ENCODE data around the gene TNFRSF19.

TNFRSF19 gene

GRCh38 chr13:23680845-23681669 is 110.8 kb downstream of the TNFRSF19 start:
- no peak for DNase-seq (ENCODE audit: low read depth in 2 of 3, low spot score in 1 of 3)

- DNase-seq (ENCODE audit: low read depth in 2 of 3, low spot score in 1 of 3), result no peak
These were observed 112.9 kb downstream of the TNFRSF19 start for GRCh38 chr13:23683084-23683483.

- no peak for DNase-seq (ENCODE audit: low read depth in 2 of 3, low spot score in 1 of 3)
These were observed 114.4 kb downstream of the TNFRSF19 start for GRCh38 chr13:23684647-23685046.

GRCh38 chr13:23685416-23685815 is 115.2 kb downstream of the TNFRSF19 start:
- no peak for DNase-seq (ENCODE audit: low read depth in 2 of 3, low spot score in 1 of 3)

GRCh38 chr13:23686948-23687347 is 116.7 kb downstream of the TNFRSF19 start:
- DNase-seq (ENCODE audit: low read depth in 2 of 3, low spot score in 1 of 3), result no peak

- no peak for DNase-seq (ENCODE audit: low read depth in 2 of 3, low spot score in 1 of 3)
These were observed 117.4 kb downstream of the TNFRSF19 start for GRCh38 chr13:23687614-23688013.

GRCh38 chr13:23688336-23688735 is 118.1 kb downstream of the TNFRSF19 start:
- DNase-seq (ENCODE audit: low read depth in 2 of 3, low spot score in 1 of 3), result no peak

GRCh38 chr13:23690668-23691067 is 120.5 kb downstream of the TNFRSF19 start:
- DNase-seq (ENCODE audit: low read depth in 2 of 3, low spot score in 1 of 3), result no peak

GRCh38 chr13:23692816-23693215 is 122.6 kb downstream of the TNFRSF19 start:
- DNase-seq (ENCODE audit: low read depth in 2 of 3, low spot score in 1 of 3), result no peak

- DNase-seq (ENCODE audit: low read depth in 2 of 3, low spot score in 1 of 3), result no peak
These were observed 125.0 kb downstream of the TNFRSF19 start for GRCh38 chr13:23695196-23695595.

GRCh38 chr13:23695711-23696464 is 125.7 kb downstream of the TNFRSF19 start:
- peak; percentile 18 to 28 (median 27) for DNase-seq (ENCODE audit: low read depth in 2 of 3, low spot score in 1 of 3)

GRCh38 chr13:23696610-23697009 is 126.4 kb downstream of the TNFRSF19 start:
- no peak for DNase-seq (ENCODE audit: low read depth in 2 of 3, low spot score in 1 of 3)

GRCh38 chr13:23697772-23698313 is 127.6 kb downstream of the TNFRSF19 start:
- no peak for DNase-seq (ENCODE audit: low read depth in 2 of 3, low spot score in 1 of 3)

GRCh38 chr13:23699271-23699670 is 129.1 kb downstream of the TNFRSF19 start:
- no peak for DNase-seq (ENCODE audit: low read depth in 2 of 3, low spot score in 1 of 3)

GRCh38 chr13:23701186-23701585 is 131.0 kb downstream of the TNFRSF19 start:
- DNase-seq (ENCODE audit: low read depth in 2 of 3, low spot score in 1 of 3), result no peak

- no peak for DNase-seq (ENCODE audit: low read depth in 2 of 3, low spot score in 1 of 3)
These were observed 131.4 kb downstream of the TNFRSF19 start for GRCh38 chr13:23701636-23702035.

- DNase-seq (ENCODE audit: low read depth in 2 of 3, low spot score in 1 of 3), result no peak
These were observed 133.1 kb downstream of the TNFRSF19 start for GRCh38 chr13:23703246-23703860.

GRCh38 chr13:23705583-23705982 is 135.4 kb downstream of the TNFRSF19 start:
- no peak for DNase-seq (ENCODE audit: low read depth in 2 of 3, low spot score in 1 of 3)

- DNase-seq (ENCODE audit: low read depth in 2 of 3, low spot score in 1 of 3), result no peak
These were observed 137.5 kb downstream of the TNFRSF19 start for GRCh38 chr13:23707674-23708073.

- no peak for DNase-seq (ENCODE audit: low read depth in 2 of 3, low spot score in 1 of 3)
These were observed 139.3 kb downstream of the TNFRSF19 start for GRCh38 chr13:23709536-23709935.

GRCh38 chr13:23710366-23710765 is 140.2 kb downstream of the TNFRSF19 start:
- no peak for DNase-seq (ENCODE audit: low read depth in 2 of 3, low spot score in 1 of 3)

- DNase-seq (ENCODE audit: low read depth in 2 of 3, low spot score in 1 of 3), result no peak
These were observed 141.1 kb downstream of the TNFRSF19 start for GRCh38 chr13:23711355-23711754.

Measured in stimulated activated CD4-positive, alpha-beta T cell treated with anti-CD3 and anti-CD28 coated beads, Interleukin-12 subunit alpha, Interleukin-12 subunit beta, amount 100 ng/mL, for 48 hours (primary cell).